Stimulated activated CD4-positive, alpha-beta T cell treated with anti-CD3 and anti-CD28 coated beads, Interleukin-1b, Interleukin-23, amount 100 ng/mL, for 1 hour (primary cell): ENCODE results near the gene F12.

ENCODE experiments used
- DNase-seq, 2 donors: peaks; one replicate each; pipeline ENCODE4 v3.0.0-alpha.2; 2020; ENCODE audit warnings: low read depth in 2 of 2

F12 gene

GRCh38 chr5:177446200-177447065 is 37.1 kb upstream of the F12 start, which contains the start of gene PRR7:
Gene PRR7 (plus strand): TSS chr5:177446814. CDS start chr5:177455068, 8,254 bp downstream.
- DNase-seq = no peak

GRCh38 chr5:177445917-177446199 is 36.5 kb upstream of the F12 start:
- DNase-seq = no peak

- no peak for DNase-seq
Measured at GRCh38 chr5:177445052-177445916, 35.9 kb upstream of the F12 start.

- DNase-seq = no peak
Measured at GRCh38 chr5:177444106-177445051, 35.0 kb upstream of the F12 start.

GRCh38 chr5:177443144-177443983 is 34.0 kb upstream of the F12 start:
- no peak for DNase-seq

- no peak for DNase-seq
Measured at GRCh38 chr5:177442066-177442826, 32.9 kb upstream of the F12 start.

GRCh38 chr5:177440990-177441780 is 31.8 kb upstream of the F12 start:
- no peak for DNase-seq

- DNase-seq = no peak
Measured at GRCh38 chr5:177440211-177440989, 31.0 kb upstream of the F12 start.

GRCh38 chr5:177439518-177440053 is 30.2 kb upstream of the F12 start:
- no peak for DNase-seq

- DNase-seq = no peak
Measured at GRCh38 chr5:177438468-177438867, 29.1 kb upstream of the F12 start.

GRCh38 chr5:177437623-177438022 is 28.3 kb upstream of the F12 start:
- no peak for DNase-seq

GRCh38 chr5:177435847-177436536 is 26.6 kb upstream of the F12 start:
- no peak for DNase-seq

- no peak for DNase-seq
Measured at GRCh38 chr5:177434942-177435738, 25.8 kb upstream of the F12 start.

- no peak for DNase-seq
Measured at GRCh38 chr5:177434437-177434836, 25.1 kb upstream of the F12 start.

- no peak for DNase-seq
Measured at GRCh38 chr5:177433658-177434217, 24.4 kb upstream of the F12 start.
